ENCODE results near the gene DLEU7.

Gene DLEU7

DNA sequence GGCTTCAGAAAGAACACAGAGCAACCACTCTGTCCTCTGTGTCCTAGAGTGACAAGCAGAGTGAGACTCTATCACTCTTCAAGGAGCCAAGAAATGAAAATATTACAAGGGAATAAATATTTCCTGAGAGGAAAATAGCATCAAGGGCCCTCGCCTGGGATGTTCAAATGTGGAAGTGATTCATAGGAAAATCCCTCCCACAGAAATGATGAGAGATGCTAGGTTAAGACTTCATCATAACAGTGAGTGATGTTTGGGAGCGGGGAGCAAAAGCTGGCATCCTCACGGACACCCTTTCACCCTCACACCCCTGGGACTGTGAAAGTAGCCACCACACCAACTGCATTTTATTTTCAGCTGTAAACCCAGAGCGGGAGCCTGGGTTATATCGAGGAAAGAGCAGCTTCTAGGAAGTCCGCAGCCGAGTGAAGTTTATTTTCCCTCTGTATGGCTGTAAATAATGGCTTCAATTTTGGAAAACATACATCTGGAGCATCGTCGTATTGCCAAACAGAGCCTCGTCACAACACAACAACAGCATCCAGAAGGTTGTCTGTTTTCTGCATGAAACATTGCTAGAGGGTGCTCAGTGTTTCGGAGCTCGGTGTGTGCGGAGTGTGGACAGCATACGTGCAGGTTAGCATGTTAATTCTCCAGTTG lies 54.8 kb downstream of the DLEU7 start:
- DNase-seq = no peak

DNA sequence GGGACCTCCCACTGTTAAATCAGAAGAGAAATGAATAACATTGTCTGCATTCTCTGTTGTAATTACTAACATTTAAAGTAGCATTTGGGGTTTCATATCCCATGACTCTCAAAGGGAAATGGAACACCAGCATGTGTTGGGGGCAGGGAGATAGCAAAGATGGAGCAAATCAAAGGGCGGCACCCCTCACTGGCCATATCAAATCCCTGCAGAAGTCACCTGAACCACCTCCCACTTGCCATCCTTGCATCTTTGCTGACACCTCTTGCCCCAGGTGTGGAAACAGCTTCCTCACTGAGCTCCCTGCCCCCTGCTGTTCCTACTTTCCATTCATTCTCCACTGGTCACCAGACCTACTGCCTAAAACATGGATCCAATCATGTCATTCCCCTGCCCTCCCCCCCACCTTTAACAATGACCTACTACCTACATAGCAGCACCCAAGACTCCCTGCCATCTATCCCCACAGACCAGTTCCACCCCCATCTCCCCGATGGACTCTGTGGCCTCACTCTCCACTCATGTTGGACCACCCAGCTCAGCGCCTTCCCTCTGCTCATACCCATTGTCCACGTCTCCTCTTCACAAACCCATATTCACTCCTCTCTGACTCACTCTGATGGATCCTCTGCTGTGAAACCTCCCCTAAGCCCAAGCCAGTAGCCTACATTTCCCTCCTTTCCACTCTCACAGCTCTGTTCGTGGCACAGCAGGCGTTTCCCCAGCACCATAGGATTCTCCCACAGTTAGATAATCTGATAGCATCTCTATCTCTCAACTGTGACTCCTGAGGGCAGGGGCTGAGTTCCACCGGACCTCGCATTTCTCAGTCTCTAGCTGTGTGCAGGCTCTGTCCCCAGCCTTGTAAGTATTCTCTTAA lies 55.9 kb downstream of the DLEU7 start:
- no peak for DNase-seq

- DNase-seq = no peak
Observed at GRCh38 chr13:50783717-50784290, 59.7 kb downstream of the DLEU7 start.

DNA sequence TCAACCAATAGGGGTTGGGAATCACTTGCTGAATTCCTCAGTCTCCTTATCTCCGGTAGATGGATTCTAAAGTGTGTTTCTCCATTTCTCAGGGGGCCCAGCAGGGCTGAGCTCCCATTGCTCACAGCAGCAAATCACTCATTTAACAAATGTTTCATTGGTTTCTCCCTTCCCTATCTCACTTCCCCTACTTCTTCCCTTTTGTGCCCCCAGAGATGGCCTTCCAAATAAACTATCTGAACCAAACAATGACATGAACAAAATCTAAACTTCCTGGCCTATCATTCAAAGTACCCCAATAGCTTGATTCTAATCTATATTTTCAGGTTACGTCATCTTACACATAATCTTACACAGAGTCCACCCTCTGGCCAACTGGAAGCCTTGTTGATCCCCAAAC lies 60.4 kb downstream of the DLEU7 start:
- DNase-seq = no peak

DNA sequence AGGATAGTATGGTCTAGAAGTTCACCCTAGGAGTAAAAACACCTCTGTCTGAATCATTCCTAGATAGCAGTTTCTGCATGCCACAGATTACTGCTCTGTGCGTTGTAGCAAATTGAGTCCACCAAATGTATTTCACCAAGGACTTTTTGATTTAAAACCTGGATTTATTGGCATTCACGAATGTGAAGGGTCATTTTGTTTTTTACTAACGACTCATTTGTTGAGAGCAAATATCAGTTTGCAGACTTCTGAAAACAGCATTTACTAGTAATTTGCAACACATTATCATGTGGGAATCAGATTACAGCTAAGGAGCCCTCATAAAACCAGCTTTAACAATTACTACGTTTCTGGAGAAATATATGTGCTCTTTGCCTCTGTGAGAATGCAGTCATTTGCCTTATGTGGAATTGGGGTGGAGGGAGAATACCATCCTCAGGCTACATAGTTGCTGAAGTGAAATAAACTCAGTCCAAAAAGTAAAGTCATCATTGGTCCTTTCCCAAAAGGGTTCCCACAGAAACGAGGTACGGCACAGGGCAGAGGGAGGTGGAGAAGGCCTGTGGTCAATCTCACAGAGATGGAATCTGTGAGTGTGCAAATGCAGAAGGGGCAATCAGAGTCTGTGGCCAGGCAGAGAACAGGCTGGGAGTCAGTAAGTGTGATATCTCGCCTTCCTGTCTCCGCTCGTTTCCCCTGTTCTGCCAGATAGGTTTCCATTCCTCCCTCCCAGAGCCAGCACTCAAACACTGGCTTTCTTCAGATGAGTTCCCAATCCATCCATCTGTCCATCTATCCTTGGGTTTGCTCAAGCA lies 63.1 kb downstream of the DLEU7 start:
- DNase-seq = no peak

DNA sequence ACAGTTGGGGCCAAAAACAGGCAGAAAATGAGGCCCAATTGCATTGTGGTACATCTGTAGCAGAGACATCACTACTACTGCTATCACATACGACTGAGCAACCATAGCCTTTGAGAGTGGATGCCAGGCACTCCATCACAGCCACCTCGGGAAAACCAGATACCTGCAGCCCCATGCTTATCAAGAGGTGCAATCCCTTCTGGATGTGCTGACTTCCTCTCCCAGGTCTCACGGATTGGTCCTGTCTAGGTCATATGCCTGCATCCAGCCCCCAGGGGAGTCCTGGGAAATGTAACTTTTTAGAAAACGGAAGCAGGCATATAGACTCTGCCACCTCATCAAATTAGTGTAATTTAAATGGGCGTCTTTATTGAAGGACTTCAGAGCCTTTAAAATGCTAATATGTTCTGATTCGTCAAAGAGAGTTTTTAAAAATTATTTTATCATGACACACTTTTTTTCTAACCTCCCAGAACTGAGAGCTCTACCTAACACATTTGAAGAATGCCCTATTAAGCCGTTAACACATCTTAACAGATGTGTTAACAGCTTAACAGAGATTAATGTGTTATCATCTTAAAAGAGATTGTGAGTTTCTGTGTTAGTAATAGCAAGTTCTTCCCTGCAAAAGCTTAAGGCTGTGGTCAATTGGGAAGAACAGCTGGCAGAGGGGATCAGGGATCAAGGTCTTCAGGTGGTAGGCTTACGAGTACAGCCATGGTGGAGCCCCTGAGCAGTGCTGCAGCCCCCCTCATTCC lies 63.9 kb downstream of the DLEU7 start:
- no peak for DNase-seq
